Vagina (tissue), 2 donors: ENCODE results near the gene PUS10.

ENCODE experiments used
- CTCF ChIP-seq, 3 experiments: fragments of 450-650 bp in 2 of 3; fragments of 200-600 bp in 1 of 3; sonication (generic) in 1 of 3; IDR thresholded peaks; one replicate each; pipeline ENCODE4 v1.5.1; 2017 to 2019; ENCODE audit warnings: antibody characterized with exemption in 3 of 3, mild to moderate bottlenecking in 2 of 3, moderate library complexity in 2 of 3
- POLR2AphosphoS5 ChIP-seq, 2 donors: sonication (generic); formaldehyde crosslinking; IDR thresholded peaks; one replicate each; pipeline ENCODE4 v1.9.0; 2017; ENCODE audit warnings: antibody characterized with exemption in 2 of 2, mild to moderate bottlenecking in 2 of 2, low read depth in 1 of 2; ENCODE audit not compliant: insufficient read depth in 1 of 2

- TF ChIP-seq POLR2AphosphoS5 (IDR thresholded peaks at IDR 0.05; ENCODE audit: insufficient read depth in 1 of 2, low read depth in 1 of 2) (no peak), CTCF (IDR thresholded peaks at IDR 0.05) (no peak)
Observed at GRCh38 chr2:60936757-60937156, 81.3 kb downstream of the PUS10 start.
